Esophagus (tissue), 2 donors: ENCODE results near the gene SMPD3. TPM values are rescaled to one million over a fixed set of nuclear protein-coding genes. Genes with fewer than 3 reads are reported as not detected.

Experiments used
- H3K27ac ChIP-seq, 2 donors: one replicate each; pipeline ENCODE4 v1.5.1; 2013; ENCODE audit warnings: low read depth in 2 of 2, mild to moderate bottlenecking in 2 of 2, inconsistent platforms in 1 of 2, low read length in 1 of 2, moderate library complexity in 1 of 2
- H3K27me3 ChIP-seq, 2 donors: one replicate each; pipeline ENCODE4 v1.6.1; 2013; ENCODE audit warnings: low read length in 2 of 2, control low read depth in 1 of 2, mild to moderate bottlenecking in 1 of 2; ENCODE audit not compliant: insufficient read depth in 2 of 2, control insufficient read depth in 1 of 2
- H3K36me3 ChIP-seq, 2 donors: one replicate each; pipeline ENCODE4 v1.6.1; 2013; ENCODE audit warnings: low read length in 1 of 2; ENCODE audit not compliant: control insufficient read depth in 2 of 2, insufficient read depth in 2 of 2
- H3K4me1 ChIP-seq, 2 donors: one replicate each; pipeline ENCODE4 v1.6.1; 2013; ENCODE audit warnings: low read length in 1 of 2; ENCODE audit not compliant: control insufficient read depth in 2 of 2, insufficient read depth in 2 of 2
- H3K4me3 ChIP-seq, 2 donors: one replicate each; pipeline ENCODE4 v1.5.1; 2013; ENCODE audit warnings: low read length in 2 of 2, mild to moderate bottlenecking in 2 of 2, low read depth in 1 of 2, moderate library complexity in 1 of 2
- H3K9me3 ChIP-seq, 2 donors: one replicate each; pipeline ENCODE4 v1.6.1; 2013; ENCODE audit warnings: mild to moderate bottlenecking in 2 of 2, low read depth in 1 of 2, low read length in 1 of 2, moderate library complexity in 1 of 2; ENCODE audit not compliant: control insufficient read depth in 2 of 2, insufficient read depth in 1 of 2
- WGBS, 2 donors: extraction: QIAGEN DNeasy Blood & Tissue Kit; methylation state at CpG; one replicate each; pipeline ENCODE4 v1.1.7; 2013; 5-methylcytosine and 5-hydroxymethylcytosine counted together
- polyA plus RNA-seq, 2 donors: library from polyadenylated mRNA; stranded (reverse); fragments of 200-250 nt; gene quantifications; one replicate each; pipeline ENCODE4 v1.2.3, GENCODE V29; 2013
- donor health status: healthy with polysubstance abuse.
- donor health status: Bipolar disorder and iron deficiency.

The SMPD3 gene
- polyA plus RNA-seq, 2 donors, result 0.41 to 4.0 TPM

DNA sequence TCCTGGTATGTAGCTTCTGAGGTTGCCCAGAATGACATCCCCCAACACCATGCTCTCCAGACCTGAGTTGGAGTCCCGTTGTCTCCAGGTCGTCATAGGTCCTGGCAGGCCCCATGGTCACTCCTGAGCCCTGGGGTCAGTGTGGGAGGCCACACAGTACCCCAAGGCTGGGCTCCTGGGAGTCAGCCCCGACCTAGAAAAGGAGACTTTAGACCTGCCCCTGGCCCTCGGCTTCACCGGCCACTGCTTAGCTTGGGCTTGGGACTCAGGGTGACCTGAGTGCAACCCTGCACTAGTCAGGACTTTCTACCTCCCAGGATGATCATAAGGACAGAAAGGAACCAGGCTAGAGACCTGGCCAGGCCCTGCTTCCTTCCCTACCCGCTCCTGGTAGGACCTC lies 71.7 kb downstream of the SMPD3 start:
- no peak overlapping the region for H3K27ac ChIP-seq
- H3K4me1 ChIP-seq, result peaks cover 4 to 10% of the 10 kb centered on the region in 2 donors
- no peaks in the 10 kb centered on the region for H3K27me3 ChIP-seq
- 91 to 95% methylated on average over 6 of the region's 6 CpGs for WGBS, 2 donors
- H3K9me3 ChIP-seq, result no peaks in the 10 kb centered on the region
- no peak overlapping the region for H3K4me3 ChIP-seq
- H3K36me3 ChIP-seq, result no peaks in the 10 kb centered on the region

DNA sequence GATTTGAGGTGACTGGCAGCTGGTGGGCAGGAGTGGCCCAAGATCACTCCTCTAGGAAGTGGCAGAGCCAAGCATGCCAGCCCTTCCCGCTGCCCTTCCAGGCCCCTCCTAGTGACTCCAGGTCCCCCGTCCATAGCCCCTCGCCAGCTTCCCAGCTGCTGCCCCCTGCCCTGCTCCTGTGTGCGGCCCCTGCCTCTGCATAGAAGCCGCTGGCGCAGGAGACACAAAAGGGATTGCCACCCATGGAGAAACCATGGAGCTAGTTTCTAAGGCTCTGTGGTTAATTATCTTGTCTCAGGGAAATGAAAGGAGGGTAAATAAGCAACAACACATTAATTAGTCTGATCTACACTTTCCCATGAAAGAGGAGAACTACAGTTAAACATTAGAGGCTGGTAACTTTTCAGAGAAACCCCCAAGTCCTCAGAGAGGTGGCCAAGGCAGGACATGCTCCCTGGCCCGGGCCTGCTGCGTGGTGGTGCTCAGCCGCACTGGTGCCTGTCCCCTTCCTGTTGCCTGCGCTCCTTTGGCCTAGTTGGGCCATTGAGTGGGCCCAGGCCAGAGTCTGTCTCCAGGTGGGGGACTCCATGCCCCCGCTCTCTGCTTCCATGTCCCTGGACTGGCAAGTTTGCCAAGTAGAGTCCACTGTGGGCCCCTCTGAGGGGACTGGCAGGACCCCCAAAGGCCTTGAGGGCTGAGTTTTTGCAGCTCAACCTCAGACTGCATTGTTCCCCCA lies 72.3 kb downstream of the SMPD3 start:
- H3K27ac ChIP-seq, result no peak overlapping the region
- no peaks in the 10 kb centered on the region for H3K27me3 ChIP-seq
- H3K36me3 ChIP-seq, result no peaks in the 10 kb centered on the region
- H3K4me1 ChIP-seq, result peaks cover 4 to 10% of the 10 kb centered on the region in 2 donors
- no peaks in the 10 kb centered on the region for H3K9me3 ChIP-seq
- WGBS, 2 donors, result 94 to 96% methylated on average over 11 of the region's 11 CpGs
- H3K4me3 ChIP-seq, result no peak overlapping the region

DNA sequence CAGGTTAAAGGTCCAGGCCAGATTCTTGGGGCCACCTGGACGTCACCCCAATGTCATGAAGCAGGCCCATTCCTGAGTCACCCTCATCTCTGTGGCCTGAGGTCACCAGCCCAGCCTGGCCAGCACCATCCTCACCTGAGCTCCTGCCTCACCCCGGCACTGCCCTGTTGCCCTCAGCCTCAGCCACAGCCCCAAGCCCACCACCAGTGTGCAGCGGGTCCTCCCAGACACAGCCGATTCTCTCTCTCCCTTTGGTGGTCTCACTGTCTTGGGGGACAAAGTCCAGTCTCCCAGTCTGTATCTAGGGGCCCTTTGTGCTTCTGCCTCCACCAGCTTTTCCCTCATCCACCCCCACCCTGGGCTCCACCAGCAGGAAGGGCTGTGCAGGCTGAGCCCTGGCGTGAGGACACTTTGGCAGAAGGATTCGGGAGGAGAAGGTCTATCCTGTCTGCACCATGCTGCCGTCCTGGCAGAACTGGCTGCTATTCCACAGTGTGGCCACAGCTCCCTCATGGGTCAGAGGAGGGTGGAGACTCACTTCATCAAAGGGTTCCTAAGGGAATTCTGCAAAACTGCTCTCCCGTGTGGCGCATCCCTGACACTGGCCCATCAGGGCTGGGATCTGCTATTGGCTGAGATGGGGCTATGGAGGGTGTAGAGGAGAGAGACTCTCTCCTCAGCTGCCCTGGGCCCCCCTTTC lies 73.2 kb downstream of the SMPD3 start:
- WGBS, 2 donors, result 83 to 84% methylated on average over 9 of the region's 9 CpGs
- peaks cover 4 to 10% of the 10 kb centered on the region in 2 donors for H3K4me1 ChIP-seq
- H3K36me3 ChIP-seq, result no peaks in the 10 kb centered on the region
- no peak overlapping the region for H3K27ac ChIP-seq
- no peak overlapping the region for H3K4me3 ChIP-seq
- H3K9me3 ChIP-seq, result no peaks in the 10 kb centered on the region
- no peaks in the 10 kb centered on the region for H3K27me3 ChIP-seq

DNA sequence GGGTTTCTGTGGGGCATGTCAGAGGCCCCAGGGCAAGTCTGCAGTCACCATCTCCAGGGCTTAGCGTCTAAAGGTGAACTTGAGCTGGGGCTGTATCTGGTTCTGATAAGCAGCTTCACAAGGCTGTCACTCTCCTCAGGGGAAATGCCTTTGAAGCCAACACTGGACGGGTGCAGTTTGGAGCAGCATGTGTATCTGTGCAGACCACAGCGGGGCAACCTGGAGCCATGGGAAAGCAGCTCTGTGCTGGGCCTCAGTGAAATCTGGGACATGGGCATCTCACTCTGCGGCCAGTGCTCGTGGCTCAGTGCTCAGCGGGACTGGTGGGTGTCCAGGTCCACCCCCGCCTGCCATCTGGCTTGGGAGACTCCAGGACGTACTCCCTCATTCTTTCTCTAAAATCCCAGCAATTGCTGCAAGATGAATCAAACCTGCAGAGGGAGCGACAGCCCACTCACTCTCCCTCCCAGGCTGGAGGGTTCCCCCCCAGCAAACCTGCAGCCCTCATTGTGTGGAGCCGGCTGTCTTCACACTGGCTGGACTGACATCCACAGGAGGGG lies 74.0 kb downstream of the SMPD3 start:
- Histone ChIP-seq H3K4me3 (no peak overlapping the region), H3K36me3 (no peaks in the 10 kb centered on the region), H3K27ac (no peak overlapping the region), H3K4me1 (peaks cover 4 to 10% of the 10 kb centered on the region in 2 donors), H3K27me3 (no peaks in the 10 kb centered on the region), H3K9me3 (no peaks in the 10 kb centered on the region)
- WGBS, 2 donors, result 78 to 81% methylated on average over 10 of the region's 10 CpGs

GRCh38 chr16:68373528-68374245 lies 74.6 kb downstream of the SMPD3 start:
- Histone ChIP-seq H3K9me3 (no peaks in the 10 kb centered on the region), H3K4me1 (peaks cover 4 to 8% of the 10 kb centered on the region in 2 donors), H3K27me3 (no peaks in the 10 kb centered on the region), H3K4me3 (no peak overlapping the region), H3K36me3 (no peaks in the 10 kb centered on the region), H3K27ac (no peak overlapping the region)
- 72 to 74% methylated on average over 18 of the region's 18 CpGs for WGBS, 2 donors

DNA sequence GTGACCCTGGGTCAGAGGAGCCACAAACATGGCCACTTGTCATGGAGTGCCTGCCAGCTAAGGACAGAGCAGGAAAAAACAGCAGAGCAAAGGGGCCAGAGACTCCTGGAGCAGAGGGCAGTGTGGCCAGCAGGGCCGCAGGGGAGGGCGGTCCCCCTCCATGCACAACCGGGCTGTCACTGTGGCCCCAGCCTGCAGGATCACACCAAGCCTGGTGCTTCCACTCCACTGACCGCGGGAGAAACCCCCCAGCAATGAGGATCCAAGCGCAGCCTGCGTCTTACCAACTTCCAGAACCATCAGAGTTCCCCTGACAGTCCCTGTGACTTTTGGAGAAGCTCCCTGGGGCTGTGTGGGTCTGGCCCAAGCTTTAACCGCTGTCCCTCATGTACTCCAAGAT lies 75.5 kb downstream of the SMPD3 start:
- Histone ChIP-seq H3K9me3 (no peaks in the 10 kb centered on the region), H3K27me3 (no peaks in the 10 kb centered on the region), H3K36me3 (no peaks in the 10 kb centered on the region), H3K4me1 (peaks cover 4% of the 10 kb centered on the region in 2 donors), H3K27ac (no peak overlapping the region), H3K4me3 (no peak overlapping the region)
- 87 to 91% methylated on average over 8 of the region's 8 CpGs for WGBS, 2 donors

DNA sequence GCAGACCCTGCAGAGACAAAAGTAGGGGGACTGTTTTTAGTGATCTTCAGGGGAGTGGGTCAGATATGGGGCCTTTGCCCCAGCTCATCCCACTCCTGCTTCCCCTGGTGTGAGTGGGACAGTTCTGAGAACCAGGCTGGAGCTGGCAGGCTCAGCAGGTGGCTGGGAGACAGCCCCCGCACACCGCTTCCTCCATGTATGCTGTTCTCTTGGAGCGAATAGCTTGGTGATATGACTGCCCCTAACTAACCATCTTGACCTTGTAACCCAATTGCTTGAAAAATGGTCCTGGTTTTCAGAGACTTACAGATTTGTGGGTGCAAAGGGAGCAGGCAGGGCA lies 76.0 kb downstream of the SMPD3 start:
- Histone ChIP-seq H3K4me3 (no peak overlapping the region), H3K4me1 (peaks cover 0 to 3% of the 10 kb centered on the region in 2 donors), H3K9me3 (no peaks in the 10 kb centered on the region), H3K36me3 (no peaks in the 10 kb centered on the region), H3K27me3 (no peaks in the 10 kb centered on the region), H3K27ac (no peak overlapping the region)
- WGBS, 2 donors, result 97 to 98% methylated on average over 3 of the region's 3 CpGs

DNA sequence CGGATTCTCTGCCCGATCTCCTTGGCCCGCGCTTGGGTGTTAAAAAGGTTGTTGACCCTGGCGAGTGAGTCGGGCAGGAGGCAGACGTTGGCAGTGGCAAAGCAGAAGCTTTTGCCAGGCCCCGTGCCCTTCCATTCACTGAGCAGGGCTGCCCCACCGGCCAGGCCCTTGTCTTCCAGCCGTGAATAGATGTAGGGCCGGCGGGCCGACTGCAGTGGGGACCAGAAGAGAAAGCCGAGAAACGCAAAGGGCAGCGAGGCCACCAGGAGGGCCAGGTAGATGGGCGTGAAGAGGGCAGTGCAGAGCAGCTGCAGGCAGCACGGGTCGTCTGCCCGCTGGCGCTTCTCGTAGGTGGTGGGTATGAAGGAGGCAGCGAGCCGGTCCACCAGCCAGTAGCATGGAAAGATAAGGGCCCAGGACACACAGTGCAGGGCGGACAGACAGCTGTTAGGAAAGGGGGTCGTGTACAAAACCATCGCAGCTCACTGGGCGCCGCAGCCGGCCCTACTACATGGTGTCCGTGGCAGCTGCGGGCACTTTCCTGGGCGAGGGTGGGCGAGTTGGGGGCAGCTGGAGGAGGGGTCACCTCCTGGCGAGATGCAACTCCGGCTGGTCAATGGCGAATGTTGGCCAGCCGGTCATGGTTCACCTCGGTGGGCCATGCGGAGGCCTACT lies 76.5 kb downstream of the SMPD3 start:
- Histone ChIP-seq H3K4me3 (no peak overlapping the region), H3K27me3 (no peaks in the 10 kb centered on the region), H3K27ac (no peak overlapping the region), H3K9me3 (no peaks in the 10 kb centered on the region), H3K36me3 (no peaks in the 10 kb centered on the region), H3K4me1 (no peaks in the 10 kb centered on the region)
- 92% methylated on average over 40 of the region's 40 CpGs for WGBS, 2 donors

- Histone ChIP-seq H3K27ac (no peak overlapping the region), H3K27me3 (no peaks in the 10 kb centered on the region), H3K9me3 (no peaks in the 10 kb centered on the region), H3K36me3 (no peaks in the 10 kb centered on the region), H3K4me3 (no peak overlapping the region), H3K4me1 (no peaks in the 10 kb centered on the region)
- 91 to 97% methylated on average over 27 of the region's 27 CpGs for WGBS, 2 donors
Observed at GRCh38 chr16:68371276-68371651, 77.0 kb downstream of the SMPD3 start.
